ENCODE results near the gene GDF7. TPM values are rescaled to one million over a fixed set of nuclear protein-coding genes. Genes with fewer than 3 reads are reported as not detected.

The GDF7 gene
- total RNA-seq, 1 experiment from 2014 or later: 0.04 TPM

DNA sequence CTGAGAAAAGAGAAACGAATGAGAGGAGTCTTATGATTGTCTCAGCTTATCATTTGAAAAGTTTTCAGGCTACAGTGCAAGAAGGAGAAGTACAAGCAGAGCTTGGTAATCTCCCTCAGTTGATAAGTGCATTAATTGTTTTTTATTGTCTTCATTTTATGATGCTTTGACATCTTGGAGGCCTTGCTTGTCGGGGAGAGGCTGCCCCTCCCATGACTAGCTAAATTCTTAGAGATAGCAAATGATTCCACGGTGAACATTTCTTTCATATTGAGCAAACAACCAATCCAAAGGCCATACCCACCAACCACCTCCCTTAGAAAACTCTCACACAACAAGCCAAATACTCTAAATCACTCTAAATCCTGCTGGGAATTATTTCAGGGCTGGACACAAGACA lies 39.8 kb downstream of the GDF7 start:
- Histone ChIP-seq H2AK5ac (ENCODE audit: insufficient read length, low read length) (no peak overlapping the region), H2BK12ac (ENCODE audit: insufficient read length, low read depth, low read length) (no peak overlapping the region), H2BK120ac (ENCODE audit: low read depth, low read length, poor library complexity, severe bottlenecking) (no peak overlapping the region), H3K9me3 (ENCODE audit: control insufficient read depth, low read depth, low read length) (no peaks in the 10 kb centered on the region), H3K23me2 (ENCODE audit: insufficient read length, low read depth, low read length, poor library complexity, severe bottlenecking) (no peaks in the 10 kb centered on the region), H3K27ac (ENCODE audit: insufficient read length, low read depth, low read length) (no peak overlapping the region), H2BK15ac (ENCODE audit: low read depth, low read length) (no peak overlapping the region), H3K79me2 (ENCODE audit: insufficient read depth, low read length) (no peaks in the 10 kb centered on the region), H4K20me1 (ENCODE audit: control insufficient read depth, insufficient read depth, insufficient read length) (no peaks in the 10 kb centered on the region), H3K14ac (ENCODE audit: insufficient read depth, low read length) (no peak overlapping the region), H4K5ac (ENCODE audit: insufficient read length, low read depth, low read length) (no peak overlapping the region), H3K56ac (ENCODE audit: insufficient read length, low read depth, low read length) (no peak overlapping the region), H3T11ph (ENCODE audit: low read length) (no peak overlapping the region), H3K27me3 (ENCODE audit: insufficient read depth, low read length) (no peaks in the 10 kb centered on the region), H2BK5ac (ENCODE audit: insufficient read length, low read length) (no peak overlapping the region), H3K18ac (ENCODE audit: insufficient read length, low read depth, low read length) (no peak overlapping the region), H2AFZ (ENCODE audit: low read length) (no peak overlapping the region), H4K91ac (ENCODE audit: insufficient read length, low read depth, low read length) (no peak overlapping the region), H3K9ac (ENCODE audit: extremely low read depth, insufficient read length, low read length) (no peak overlapping the region), H3K23ac (ENCODE audit: insufficient read length, low read depth, low read length) (no peak overlapping the region), H3K4me1 (ENCODE audit: insufficient read depth, low read length) (no peaks in the 10 kb centered on the region), H2BK20ac (ENCODE audit: low read depth, low read length, poor library complexity, severe bottlenecking) (no peak overlapping the region), H4K8ac (replicated peaks; ENCODE audit: insufficient read length, low read depth, low read length) (no peak overlapping the region), H3K4me2 (ENCODE audit: insufficient read depth, insufficient read length, low read length) (no peak overlapping the region), H3K79me1 (ENCODE audit: insufficient read depth, low read depth, low read length, poor library complexity, severe bottlenecking) (no peaks in the 10 kb centered on the region), H3K4ac (ENCODE audit: low read depth, low read length) (no peak overlapping the region)
- Mint-ChIP-seq H3K27me3 (ENCODE audit: low read depth) (no peaks in the 10 kb centered on the region), H3K4me3 (no peak overlapping the region), H3K9me3 (peaks cover 0 to 7% of the 10 kb centered on the region in 2 experiments; a peak in 2 of 5 replicates), H3K4me1 (peaks cover 6 to 7% of the 10 kb centered on the region in 2 experiments), H3K27ac (no peak overlapping the region), H3K36me3 (ENCODE audit: insufficient read depth in 1 of 3, low read depth in 3 of 3) (peaks cover 3 to 10% (median 5%) of the 10 kb centered on the region in 3 experiments; a peak in 5 of 7 replicates)
- TF ChIP-seq, protein P1, sequence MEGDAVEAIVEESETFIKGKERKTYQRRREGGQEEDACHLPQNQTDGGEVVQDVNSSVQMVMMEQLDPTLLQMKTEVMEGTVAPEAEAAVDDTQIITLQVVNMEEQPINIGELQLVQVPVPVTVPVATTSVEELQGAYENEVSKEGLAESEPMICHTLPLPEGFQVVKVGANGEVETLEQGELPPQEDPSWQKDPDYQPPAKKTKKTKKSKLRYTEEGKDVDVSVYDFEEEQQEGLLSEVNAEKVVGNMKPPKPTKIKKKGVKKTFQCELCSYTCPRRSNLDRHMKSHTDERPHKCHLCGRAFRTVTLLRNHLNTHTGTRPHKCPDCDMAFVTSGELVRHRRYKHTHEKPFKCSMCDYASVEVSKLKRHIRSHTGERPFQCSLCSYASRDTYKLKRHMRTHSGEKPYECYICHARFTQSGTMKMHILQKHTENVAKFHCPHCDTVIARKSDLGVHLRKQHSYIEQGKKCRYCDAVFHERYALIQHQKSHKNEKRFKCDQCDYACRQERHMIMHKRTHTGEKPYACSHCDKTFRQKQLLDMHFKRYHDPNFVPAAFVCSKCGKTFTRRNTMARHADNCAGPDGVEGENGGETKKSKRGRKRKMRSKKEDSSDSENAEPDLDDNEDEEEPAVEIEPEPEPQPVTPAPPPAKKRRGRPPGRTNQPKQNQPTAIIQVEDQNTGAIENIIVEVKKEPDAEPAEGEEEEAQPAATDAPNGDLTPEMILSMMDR (conservative IDR thresholded peaks at IDR 0.05): no peak
- no peak for DNase-seq
- no CpG with 5 or more reads among the region's 3 CpGs for WGBS (ENCODE audit: extremely low coverage, insufficient read length, low lambda C conversion rate)

All from H9 (cell line).